GM18907 (cell line): ENCODE data around the gene CLOCK.
"Not testable (repeated sequence)": the region's sequence is repeated elsewhere in the genome, so short reads cannot be mapped to it uniquely, and the experiment has no call there.

Experiments used
- ATAC-seq: cut with Tn5 transposase; IDR thresholded peaks from one replicate; pipeline ENCODE4 v1.9.1; 2021; ENCODE audit warnings: mild to moderate bottlenecking, moderate library complexity; ENCODE audit not compliant: unreplicated experiment

CLOCK gene, protein sequence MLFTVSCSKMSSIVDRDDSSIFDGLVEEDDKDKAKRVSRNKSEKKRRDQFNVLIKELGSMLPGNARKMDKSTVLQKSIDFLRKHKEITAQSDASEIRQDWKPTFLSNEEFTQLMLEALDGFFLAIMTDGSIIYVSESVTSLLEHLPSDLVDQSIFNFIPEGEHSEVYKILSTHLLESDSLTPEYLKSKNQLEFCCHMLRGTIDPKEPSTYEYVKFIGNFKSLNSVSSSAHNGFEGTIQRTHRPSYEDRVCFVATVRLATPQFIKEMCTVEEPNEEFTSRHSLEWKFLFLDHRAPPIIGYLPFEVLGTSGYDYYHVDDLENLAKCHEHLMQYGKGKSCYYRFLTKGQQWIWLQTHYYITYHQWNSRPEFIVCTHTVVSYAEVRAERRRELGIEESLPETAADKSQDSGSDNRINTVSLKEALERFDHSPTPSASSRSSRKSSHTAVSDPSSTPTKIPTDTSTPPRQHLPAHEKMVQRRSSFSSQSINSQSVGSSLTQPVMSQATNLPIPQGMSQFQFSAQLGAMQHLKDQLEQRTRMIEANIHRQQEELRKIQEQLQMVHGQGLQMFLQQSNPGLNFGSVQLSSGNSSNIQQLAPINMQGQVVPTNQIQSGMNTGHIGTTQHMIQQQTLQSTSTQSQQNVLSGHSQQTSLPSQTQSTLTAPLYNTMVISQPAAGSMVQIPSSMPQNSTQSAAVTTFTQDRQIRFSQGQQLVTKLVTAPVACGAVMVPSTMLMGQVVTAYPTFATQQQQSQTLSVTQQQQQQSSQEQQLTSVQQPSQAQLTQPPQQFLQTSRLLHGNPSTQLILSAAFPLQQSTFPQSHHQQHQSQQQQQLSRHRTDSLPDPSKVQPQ

DNA sequence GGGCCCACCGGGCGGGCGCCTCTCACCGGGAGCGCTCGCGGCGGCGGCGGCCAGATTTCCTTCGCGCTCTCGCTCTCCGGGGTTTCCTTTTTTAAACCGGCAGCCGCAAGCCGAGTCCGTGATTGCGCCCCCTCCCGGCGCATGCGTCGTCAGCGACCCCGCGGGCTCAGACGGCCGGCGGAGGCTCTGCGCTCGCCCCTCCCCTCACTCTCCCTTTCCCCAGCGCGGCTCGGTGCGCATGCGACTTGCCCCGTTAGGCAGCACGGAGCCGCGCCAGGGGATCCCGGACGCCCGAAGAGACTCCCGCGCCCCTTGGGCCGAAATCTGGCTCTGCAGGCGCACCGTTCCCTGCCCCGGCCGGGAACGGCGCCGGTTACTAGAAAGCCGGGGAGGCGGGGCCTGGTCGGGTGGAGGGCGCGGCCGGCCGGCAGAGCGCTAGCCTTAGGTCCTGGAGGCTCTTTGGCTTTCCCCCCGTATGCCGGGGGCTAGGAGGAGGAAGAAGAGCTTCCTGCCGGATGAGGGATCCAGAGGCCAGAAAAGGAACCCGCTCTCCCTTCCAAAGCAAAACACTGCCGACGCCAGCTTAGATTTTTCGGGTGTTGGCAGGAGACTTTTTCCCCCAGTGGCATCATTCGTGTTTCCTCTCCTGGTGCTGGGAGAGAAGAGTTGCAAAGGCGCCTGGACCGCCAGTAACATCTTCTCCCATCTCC, at the start of gene CLOCK:
CLOCK (minus strand) TSS at position 154 of the 710 bp plus-strand sequence. CDS start 64,124 bp downstream, outside the sequence.
- peak; percentile 78 for ATAC-seq

DNA sequence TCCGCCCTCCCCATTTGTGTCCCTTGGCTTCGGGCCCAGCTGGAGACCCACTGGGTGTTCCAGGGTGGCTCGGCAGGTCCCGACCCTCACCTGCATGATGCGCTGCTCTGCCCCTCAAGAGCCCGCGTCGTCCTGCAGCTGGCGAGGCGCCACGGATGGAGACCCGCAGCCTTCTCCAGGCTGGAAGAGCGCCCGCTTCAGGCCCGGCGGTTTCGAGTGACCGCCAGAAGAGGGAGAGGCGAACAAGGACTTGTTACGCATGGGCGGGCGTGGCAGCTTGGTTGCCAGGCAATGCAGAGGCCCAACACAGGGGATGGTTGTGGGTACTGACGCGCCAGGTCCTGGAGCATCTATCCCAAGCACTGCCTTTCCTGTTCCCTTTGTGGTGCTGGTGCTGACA, 45.3 kb upstream of the CLOCK start, which contains the start of gene PDCL2:
PDCL2 (minus strand) TSS at position 232 of the 400 bp plus-strand sequence; CDS start at position 96, 136 bp downstream.
- no peak for ATAC-seq

DNA sequence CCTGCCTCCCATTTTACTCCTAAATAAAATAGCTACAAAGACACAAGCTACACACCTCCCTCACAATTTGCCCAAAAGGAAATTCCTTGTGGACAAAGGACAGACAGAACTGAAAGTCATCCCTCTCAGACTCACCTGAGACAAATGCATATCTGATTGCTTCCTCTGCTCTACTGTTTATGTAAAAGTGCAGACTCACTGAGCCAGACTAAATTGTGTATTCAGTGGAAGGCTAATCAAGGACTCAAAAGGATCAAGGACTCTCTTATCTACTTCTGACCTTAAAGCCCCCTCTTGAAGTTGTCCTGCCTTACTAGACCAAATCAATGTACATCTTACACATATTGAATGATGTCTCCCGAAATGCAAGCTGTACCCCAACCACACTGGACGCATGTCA, 41.5 kb upstream of the CLOCK start:
- ATAC-seq: no peak

DNA sequence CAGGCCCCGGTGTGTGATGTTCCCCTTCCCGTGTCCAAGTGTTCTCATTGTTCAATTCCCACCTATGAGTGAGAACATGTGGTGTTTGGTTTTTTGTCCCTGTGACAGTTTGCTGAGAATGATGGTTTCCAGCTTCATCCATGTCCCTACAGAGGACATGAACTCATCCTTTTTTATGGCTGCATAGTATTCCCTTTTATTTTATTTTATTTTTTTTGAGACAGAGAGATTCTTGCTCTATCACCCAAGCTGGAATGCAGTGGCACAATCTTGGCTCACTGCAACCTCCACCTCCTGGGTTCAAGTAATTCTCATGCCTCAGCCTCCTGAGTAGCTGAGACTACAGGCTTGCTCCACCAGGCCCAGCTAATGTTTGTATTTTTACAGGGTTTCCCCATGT, 36.1 kb upstream of the CLOCK start:
- ATAC-seq: not testable (repeated sequence)

DNA sequence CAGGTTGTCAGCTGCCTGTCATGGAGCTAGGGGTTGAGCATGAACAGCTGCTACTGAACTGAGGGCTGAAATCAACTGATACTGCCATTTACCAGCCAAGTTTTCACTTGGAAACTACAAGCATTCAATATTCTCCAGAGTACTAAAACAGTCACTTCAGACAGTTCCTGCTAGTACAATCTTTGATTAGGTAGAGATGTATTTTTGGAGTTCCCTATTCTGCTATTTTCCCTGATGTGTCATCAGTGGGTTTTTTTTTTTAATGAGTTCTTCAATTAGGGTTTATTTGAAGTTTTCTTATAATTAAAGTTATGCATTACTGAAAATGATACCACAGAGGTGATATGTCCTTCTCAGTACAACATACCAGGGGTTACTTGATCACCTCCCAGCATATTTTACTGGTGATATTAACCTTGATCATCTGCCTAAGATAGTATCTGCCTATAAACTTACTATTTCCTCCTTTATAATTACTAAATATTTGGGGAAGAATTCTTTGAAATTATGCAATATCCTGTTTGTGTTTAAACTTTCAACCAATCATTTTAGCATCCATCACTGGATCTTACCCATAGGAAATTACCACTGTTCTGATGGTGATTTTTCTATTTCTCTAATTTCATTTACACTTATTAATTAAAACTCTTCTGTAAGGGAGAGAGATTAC, 31.8 kb upstream of the CLOCK start:
- no peak for ATAC-seq

DNA sequence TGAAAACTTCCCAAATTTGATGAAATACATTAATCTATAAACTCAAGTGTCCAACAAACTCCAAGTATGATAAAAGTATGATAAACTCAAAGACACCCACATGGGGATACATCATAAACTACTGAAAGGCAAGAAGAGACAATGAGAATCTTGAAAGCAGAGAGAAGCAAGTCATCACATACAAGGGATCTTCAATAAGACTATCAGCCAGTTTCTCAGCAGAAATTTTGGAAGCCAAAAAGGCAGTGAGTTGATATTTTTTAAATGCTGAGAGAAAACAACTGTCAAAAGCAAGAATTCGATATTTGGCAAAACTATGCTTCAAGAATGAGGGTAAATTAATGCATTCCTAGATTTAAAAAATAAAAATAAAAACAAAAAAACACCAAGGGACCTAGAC, 28.8 kb upstream of the CLOCK start:
- no peak for ATAC-seq

DNA sequence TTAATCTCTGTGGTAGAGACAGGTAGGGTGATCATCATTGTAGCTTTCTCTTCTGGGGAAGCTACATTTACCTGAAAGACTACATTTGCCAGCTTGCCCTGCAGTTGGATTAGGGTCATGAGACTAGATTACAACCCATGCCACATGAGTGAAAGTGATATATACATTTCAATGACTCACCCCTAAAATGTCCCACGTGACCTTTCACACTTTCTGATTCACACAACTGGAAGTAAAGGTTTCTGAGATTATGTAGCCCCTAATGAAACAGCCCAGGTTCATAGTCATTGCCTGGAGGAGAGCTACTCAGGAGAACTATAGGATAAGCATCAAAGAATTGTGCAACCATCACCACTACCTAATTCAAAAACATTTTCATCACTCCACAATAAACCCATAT, 27.5 kb upstream of the CLOCK start:
- ATAC-seq: no peak

DNA sequence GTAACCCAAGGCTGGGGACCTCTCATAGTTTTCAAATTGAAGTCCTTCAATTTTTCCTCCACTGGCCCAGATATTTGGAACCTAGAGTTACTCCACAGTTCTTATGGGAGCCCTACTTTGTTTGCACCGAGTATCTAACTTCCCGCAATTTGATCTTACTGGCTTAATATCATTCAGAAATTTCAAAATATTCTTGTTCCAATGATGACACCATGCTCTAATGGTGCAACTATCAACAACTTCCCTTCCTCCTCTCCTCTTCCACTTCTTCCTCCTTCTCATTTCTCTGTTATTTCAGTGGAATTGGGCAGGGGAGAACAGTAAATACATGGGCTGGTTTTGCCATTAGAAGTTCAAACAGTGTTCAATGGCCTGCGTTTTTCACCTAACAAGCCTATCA, 25.1 kb upstream of the CLOCK start:
- no peak for ATAC-seq

DNA sequence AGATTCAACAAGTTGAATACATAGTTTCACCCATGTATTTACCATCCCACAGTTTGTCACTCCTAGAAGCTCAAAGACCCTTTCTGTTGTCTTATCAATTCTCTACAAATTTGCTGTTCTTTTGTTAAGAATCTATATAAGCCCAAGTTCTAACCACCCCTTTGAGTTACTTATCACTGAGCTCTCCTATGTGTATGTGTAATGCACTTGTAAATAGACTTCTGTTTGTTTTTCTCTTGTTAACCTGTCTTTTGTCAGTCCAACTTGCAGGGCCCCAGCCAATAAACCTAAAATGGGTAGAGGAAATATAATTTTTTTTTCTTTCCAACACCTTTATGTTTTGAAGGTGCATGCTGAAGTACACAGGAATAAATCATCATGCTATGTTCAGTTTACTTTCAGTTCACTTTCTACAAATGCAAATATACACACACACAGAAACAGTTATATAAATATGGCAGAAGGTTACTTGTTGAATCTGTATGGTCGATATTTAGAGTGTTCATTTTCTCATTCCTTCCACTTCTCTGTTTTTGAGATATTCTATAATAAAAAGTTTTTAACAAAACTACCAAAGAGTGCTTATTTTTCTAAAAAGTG, 22.3 kb upstream of the CLOCK start:
- no peak for ATAC-seq

DNA sequence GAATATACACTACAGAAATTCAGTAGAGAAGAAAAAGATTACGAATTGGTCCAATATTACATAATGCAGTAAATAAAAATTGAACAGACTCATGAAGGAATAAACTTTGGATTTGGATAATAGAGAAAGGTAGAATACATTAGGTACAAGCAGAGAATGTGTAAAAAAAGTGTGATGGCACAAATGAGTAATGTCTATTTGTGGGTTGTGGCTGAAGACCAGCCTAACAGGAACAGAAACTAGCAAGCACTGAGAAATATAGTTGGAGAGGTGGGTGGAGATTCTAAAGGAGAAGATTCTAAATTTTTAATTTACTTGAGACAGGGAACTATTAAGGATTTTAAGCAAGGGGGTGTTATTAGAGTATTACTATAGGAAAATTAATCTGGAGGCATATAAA, 15.2 kb upstream of the CLOCK start:
- peak; percentile 99 for ATAC-seq

DNA sequence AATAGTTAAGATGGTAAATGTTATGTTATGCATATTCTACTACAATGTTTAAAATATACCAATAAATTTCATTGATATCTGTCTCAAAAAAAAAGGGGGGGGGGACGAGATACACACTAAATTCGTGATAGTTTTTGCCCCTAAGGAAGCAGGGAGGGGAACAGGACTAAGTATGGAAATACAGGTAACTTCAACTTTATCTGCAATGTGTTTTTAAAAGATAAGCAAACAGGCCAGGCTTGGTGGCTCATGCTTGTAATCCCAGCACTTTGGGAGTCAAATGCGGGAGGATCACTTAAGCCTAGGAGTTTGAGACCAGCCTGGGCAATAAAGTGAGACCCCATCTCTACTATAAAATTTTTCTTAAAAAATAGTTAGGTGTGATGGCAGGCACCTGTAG, 13.4 kb upstream of the CLOCK start:
- ATAC-seq: no peak

DNA sequence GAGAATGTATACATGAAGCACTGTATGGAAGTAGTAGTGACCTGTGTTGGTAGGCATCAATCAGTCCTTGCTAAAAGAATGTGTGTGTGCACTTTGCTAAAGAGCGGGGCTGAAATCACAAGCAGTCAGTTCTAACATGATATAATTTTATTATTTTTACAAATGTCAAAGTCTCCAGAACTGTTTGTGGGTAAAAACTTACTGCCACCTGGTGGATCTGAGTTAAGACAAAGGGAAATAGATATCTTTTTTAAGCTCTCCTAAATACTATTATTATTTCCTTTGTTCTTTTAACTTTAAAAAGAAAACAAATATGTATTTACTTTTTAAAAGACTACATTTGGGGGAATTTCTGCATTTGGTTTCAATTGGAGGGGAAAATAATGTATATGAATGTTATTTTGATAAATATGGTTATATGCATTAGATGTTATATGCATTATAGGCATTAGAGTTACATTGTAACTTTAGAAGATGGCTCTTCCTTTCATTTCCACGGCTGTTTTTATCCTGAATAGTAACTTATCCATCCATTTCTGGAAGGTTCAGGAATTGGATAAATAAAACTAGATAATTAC, 7.8 kb upstream of the CLOCK start:
- ATAC-seq: no peak

DNA sequence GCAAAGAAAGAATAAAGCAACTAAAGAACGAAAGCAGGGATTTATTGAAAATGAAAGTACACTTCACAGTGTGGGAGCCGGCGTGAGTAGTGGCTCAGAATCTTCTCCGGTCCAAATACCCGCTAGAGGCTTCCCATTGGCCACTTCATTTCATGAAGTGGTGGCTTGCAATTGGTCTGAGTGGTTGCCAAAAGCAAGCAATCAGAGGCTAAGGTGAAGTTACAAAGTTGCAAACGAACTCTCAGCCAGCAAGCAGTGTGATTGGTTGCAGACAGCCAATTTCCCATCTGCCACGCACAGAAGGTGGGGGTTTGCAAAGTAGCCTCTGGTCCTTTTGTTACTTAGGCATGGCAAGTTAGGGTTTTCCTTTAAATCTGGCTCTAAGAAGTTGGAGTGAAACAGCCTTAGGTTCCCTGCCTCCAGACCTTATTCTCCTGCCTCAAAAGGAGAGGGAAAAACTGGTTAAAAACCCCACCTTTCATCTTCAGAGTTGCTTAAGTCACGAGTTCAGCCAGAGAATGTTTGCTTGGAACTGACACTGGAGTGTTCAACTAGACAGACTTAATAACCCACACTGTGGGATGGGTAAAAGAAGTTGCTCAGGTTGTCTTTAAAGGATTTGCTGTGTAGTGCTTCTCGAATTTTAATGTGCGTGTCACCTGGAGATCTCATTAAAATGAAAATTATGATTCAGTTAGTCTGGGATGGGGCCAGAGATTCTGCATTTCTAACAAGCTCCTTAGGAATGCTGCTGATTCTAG, 6.9 kb upstream of the CLOCK start:
- ATAC-seq: no peak

DNA sequence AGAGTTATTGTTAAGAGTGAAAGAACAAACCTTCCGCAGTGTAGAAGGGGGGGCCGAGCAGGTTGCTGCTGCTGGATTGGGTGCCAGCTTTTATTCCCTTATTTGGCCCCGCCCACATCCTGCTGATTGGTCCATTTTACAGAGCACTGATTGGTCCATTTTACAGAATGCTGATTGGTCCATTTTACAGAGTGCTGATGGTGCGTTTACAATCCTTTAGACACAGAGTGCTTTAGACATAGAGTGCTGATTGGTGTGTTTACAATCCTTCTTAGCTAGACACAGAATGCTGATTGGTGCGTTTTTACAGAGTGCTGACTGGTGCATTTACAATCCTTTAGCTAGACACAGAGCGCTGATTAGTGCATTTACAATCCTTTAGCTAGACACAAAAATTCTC, 5.3 kb upstream of the CLOCK start:
- ATAC-seq: not testable (repeated sequence)

DNA sequence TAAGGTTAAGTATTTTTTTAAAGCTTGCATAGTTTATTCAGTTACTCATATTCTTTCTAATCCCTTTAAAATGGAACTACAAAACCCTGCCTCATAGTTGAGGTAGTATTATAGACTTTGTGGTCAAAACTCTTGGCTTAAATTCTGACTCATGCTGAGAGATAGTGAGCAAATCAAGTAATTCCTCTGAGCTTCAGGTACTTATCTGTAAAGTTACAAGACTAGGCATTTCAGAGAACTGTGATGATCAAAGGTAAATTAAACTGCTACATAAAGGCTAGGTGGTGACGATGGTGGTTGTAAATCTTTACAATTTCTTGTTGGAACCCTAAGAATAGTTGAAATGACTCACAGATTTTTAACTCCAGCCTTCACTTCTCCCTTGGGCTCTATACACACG, 3.2 kb upstream of the CLOCK start:
- no peak for ATAC-seq

DNA sequence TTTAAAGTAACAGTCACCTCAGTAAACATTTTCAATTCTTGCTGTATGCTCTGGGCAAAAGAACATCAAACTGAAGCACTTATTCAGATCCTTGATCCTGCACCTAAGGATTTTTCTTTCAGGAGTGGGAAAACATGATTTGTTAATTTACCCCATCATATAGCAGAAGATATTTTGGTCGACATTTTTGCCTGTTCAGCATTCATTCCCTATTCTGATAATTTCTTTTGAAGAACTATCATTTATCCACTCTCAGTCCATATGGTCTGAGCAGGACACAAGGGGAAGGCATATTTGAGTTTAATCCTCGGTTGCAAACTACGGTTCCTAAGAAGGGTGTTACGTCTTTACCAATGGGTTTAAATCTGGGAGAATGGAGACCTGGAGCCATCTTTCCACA, 1.2 kb upstream of the CLOCK start:
- ATAC-seq: no peak

DNA sequence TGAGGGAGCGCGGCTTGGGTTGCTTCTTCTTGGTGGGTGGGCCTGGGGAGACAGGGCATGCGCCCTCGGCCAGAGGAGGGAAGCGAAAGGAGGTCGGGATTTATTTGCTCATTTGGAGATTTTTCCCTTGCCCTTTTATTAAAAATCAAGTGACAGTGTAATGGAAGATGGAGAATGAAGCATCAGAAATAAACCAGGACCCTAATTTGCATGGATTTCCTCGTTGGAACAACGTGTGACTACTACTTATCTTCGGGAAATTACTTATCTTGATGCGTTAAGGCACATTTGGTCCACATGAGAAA, 709 bp upstream of the CLOCK start:
- ATAC-seq: no peak

DNA sequence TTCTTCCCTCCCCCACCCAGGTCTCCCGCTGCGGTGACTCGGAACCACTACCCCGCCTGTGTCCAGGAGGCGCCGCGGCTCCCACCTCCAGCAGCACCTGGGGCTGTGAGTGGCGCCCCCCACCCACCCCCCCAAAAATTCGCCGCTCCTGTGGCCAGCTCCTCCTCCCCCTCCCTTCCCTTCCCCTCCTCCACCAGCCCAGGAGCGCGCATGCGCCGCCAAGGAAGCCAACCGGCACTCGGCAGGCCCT, 278 bp downstream of the CLOCK start:
- peak; percentile 53 for ATAC-seq

DNA sequence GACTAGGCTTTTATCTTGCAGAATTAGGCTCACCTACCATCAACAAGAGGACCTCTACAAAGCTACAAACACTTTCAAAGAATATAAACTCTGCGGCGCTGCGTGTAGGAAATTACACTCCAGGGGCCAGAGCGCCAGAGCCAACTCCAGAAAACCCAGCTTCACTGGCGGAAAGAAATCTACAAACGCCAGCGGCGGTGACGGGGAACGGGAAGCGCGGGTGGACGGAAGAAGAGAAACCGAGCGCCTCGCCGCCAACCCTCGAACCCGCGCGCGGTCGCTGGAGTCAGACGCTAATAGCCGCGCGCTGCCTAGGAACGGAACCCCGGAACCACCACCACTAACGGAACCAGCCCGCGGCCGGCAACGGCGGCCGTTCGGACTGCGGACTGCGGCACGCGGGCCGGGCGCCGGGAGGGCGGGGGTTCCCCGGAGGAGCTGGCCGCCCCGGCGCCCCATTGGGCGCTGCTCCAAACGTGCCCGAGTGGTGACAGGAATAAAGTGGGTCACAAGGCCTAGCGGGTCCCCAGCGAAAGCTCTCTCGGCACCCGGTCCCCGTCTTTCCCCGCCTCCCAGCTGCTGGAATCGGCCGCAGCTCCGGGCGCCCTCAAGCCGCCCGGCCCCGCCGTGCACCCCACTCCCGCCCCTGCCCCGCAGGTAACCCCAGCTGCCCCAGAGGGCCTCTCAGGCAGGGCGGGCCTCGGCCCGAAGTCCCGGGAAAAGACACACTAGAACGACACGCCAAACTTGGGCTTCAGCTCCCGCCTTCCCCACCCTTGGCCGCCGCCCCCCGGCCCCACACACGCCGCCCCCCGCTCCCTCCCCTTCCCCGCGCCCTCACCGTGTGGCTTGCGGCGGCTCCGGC, 836 bp downstream of the CLOCK start:
- peak; percentile 55 for ATAC-seq
